Measurements from ENCODE around the gene AHDC1. TPM values are rescaled to one million over a fixed set of nuclear protein-coding genes. Genes with fewer than 3 reads are reported as not detected.

AHDC1 gene
- total RNA-seq, 4 donors from 2014 or later = 37.7 to 63.0 (median 52.5) TPM

DNA sequence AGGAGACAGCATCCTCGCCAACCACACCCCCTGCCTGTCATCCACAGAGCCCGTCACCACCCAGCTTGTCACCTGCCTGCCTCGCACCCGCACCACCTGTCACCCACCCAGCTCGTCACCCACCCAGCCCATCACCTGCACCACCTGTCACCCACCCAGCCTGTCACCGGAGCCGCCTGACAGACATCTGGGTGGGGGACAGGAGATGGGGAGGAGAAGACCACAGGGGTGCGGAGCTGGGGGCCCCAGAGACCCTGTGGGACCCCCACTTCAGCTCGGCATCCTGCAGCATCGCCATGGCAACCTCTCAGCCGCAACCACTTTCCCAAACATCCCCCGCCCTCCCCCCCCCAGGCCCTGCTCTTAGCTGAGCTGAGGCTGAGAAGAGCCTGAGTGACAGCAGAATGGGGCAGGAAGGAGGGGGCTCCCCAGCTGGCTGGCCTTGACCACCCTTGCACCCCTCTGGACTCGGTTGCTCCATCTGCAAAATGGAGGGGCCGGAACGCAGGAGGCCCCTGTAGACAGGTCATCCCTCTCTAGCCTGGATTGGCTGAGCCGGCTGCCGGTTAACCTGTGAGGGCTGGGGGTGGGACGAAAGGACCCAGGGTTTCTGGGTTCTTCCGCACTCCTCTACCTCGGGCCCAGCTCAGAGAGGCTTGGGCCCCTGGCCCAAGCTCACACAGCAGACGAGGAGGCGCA lies 11.6 kb downstream of the AHDC1 start:
- DNase-seq (ENCODE audit: low spot score in 2 of 2) = no peak
- H3K4me3 ChIP-seq (ENCODE audit: low read depth, poor library complexity, severe bottlenecking) = no peak overlapping the region
- 85 to 87% methylated on average over 20 to 22 of the region's 22 CpGs for WGBS, 2 donors
- intact Hi-C loops (cut with DNase I; ENCODE audit: low total_unique reads) = no loop called here
- TF ChIP-seq POLR2A (IDR thresholded peaks at IDR 0.05) = no peak

- no peak for TF ChIP-seq POLR2A (IDR thresholded peaks at IDR 0.05)
- no peak for TF ChIP-seq CTCF (IDR thresholded peaks at IDR 0.05)
- 48 to 52% methylated on average over 4 of the region's 4 CpGs for WGBS, 2 donors
- H3K4me3 ChIP-seq (ENCODE audit: low read depth, poor library complexity, severe bottlenecking) = no peak overlapping the region
- no peak for DNase-seq (ENCODE audit: low spot score in 2 of 2)
- intact Hi-C loops (cut with DNase I; ENCODE audit: low total_unique reads) = no loop called here
Measured at GRCh38 chr1:27591622-27592021, 12.3 kb downstream of the AHDC1 start.

DNA sequence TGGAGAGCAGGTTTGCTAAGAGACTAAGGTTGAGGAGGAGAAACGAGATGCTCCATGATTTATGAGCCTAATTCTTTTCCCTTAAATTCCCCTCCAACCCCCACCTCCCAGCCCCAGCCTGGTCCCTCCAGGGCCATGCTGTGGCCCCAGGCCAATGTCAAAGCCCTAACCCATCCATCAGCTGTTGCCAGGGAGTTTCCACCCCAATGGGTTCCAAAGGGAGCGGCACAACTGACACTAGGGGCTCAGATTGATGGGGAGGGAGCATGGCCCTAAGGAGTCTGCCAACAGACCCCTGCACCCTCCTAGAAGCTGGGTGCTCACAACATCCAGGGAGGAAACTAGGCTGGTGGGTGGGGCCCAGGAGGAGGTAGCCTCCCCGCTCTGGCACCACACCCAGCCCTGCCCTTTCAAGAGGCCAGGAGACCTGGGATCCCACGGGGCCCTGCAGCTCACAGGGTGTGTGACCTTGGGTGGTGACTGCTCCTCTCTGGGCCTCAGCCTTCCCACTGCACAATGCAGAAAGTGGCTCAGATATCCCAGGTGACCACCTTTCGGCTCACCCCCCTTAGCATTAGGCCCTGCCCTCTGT lies 12.9 kb downstream of the AHDC1 start:
- intact Hi-C loops (cut with DNase I; ENCODE audit: low total_unique reads) = no loop called here
- WGBS, 2 donors = 33 to 35% methylated on average over 5 of the region's 5 CpGs
- no peak for TF ChIP-seq CTCF (IDR thresholded peaks at IDR 0.05)
- TF ChIP-seq POLR2A (IDR thresholded peaks at IDR 0.05) = no peak
- no peak for DNase-seq (ENCODE audit: low spot score in 2 of 2)
- H3K4me3 ChIP-seq (ENCODE audit: low read depth, poor library complexity, severe bottlenecking) = no peak overlapping the region

GRCh38 chr1:27589841-27590426 lies 14.0 kb downstream of the AHDC1 start:
- TF ChIP-seq POLR2A (IDR thresholded peaks at IDR 0.05) = no peak
- TF ChIP-seq CTCF (IDR thresholded peaks at IDR 0.05) = no peak
- intact Hi-C loops (cut with DNase I; ENCODE audit: low total_unique reads) = no loop called here
- DNase-seq (ENCODE audit: low spot score in 2 of 2) = no peak
- 15 to 42% methylated on average over 3 to 6 of the region's 13 CpGs for WGBS, 2 donors
- no peak overlapping the region for H3K4me3 ChIP-seq (ENCODE audit: low read depth, poor library complexity, severe bottlenecking)

GRCh38 chr1:27589441-27589840 lies 14.5 kb downstream of the AHDC1 start:
- H3K4me3 ChIP-seq (ENCODE audit: low read depth, poor library complexity, severe bottlenecking) = no peak overlapping the region
- DNase-seq (ENCODE audit: low spot score in 2 of 2) = no peak
- TF ChIP-seq POLR2A (IDR thresholded peaks at IDR 0.05) = no peak
- 36 to 59% methylated on average over 6 of the region's 6 CpGs for WGBS, 2 donors
- intact Hi-C loops (cut with DNase I; ENCODE audit: low total_unique reads) = no loop called here

GRCh38 chr1:27588256-27589232 lies 15.4 kb downstream of the AHDC1 start:
- TF ChIP-seq CTCF (IDR thresholded peaks at IDR 0.05) = no peak
- TF ChIP-seq POLR2A (IDR thresholded peaks at IDR 0.05) = no peak
- no peak overlapping the region for H3K4me3 ChIP-seq (ENCODE audit: low read depth, poor library complexity, severe bottlenecking)
- no peak for DNase-seq (ENCODE audit: low spot score in 2 of 2)
- intact Hi-C loops (cut with DNase I; ENCODE audit: low total_unique reads) = no loop called here
- 51 to 58% methylated on average over 12 of the region's 12 CpGs for WGBS, 2 donors
